GM23248 (cell line): ENCODE results near the gene PLEKHG4.

ENCODE experiments used
- EZH2 ChIP-seq: fragments of 200-600 bp; sonication (generic); IDR thresholded peaks from 2 replicates; pipeline ENCODE4 v1.6.1; 2018; ENCODE audit warnings: antibody characterized with exemption, mild to moderate bottlenecking; ENCODE audit not compliant: insufficient read depth, poor library complexity, severe bottlenecking
- EZH2phosphoT487 ChIP-seq: fragments of 200-600 bp; sonication (generic); IDR thresholded peaks from 2 replicates; pipeline ENCODE4 v1.6.1; 2018; ENCODE audit warnings: antibody characterized with exemption, moderate library complexity, mild to moderate bottlenecking, low read depth; ENCODE audit not compliant: insufficient read depth

DNA sequence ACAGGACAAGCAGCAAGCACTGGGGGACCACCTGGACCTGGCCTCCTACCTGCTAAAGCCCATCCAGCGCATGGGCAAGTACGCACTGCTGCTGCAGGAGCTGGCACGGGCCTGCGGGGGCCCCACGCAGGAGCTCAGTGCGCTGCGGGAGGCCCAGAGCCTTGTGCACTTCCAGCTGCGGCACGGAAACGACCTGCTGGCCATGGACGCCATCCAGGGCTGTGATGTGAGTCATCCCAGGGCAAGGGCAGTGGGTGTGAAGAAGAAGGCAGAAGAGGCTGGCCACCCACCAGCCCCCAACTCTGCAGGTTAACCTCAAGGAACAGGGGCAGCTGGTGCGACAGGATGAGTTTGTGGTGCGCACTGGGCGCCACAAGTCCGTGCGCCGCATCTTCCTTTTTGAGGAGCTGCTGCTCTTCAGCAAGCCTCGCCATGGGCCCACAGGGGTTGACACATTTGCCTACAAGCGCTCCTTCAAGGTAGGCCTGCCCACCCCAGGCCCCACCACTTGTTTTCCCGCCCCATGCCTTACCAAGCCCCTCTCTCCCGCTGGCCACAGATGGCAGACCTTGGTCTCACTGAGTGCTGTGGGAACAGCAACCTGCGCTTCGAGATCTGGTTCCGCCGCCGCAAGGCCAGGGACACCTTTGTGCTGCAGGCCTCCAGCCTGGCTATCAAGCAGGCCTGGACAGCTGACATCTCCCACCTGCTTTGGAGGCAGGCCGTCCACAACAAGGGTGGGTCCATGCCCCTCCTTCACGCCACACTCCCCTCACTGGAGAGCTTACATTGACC, 7.3 kb downstream of the PLEKHG4 start:
- TF ChIP-seq EZH2phosphoT487 (no peak), EZH2 (no peak)
